NCI-H2227 (cell line): ENCODE data around the gene FAM222A.
A peak's percentile ranks its signal among the peaks of the same experiment; 100 is the strongest.

Experiments
- DNase-seq: peaks from one replicate; lab custom pipeline; 2025; ENCODE audit not compliant: unreplicated experiment; lab: John Stamatoyannopoulos, UW

FAM222A gene

GRCh38 chr12:109736552-109737108, 23.0 kb downstream of the FAM222A start:
- peak; percentile 86 for DNase-seq

- DNase-seq = no peak
These were observed 23.5 kb downstream of the FAM222A start for GRCh38 chr12:109737126-109737525.

GRCh38 chr12:109737631-109738030, 24.0 kb downstream of the FAM222A start:
- DNase-seq = peak; percentile 73

- no peak for DNase-seq
These were observed 24.6 kb downstream of the FAM222A start for GRCh38 chr12:109738209-109738608.

GRCh38 chr12:109738878-109739665, 25.4 kb downstream of the FAM222A start:
- DNase-seq = no peak

GRCh38 chr12:109739747-109740693, 26.4 kb downstream of the FAM222A start:
- DNase-seq = peak; percentile 58

- DNase-seq = no peak
These were observed 27.1 kb downstream of the FAM222A start for GRCh38 chr12:109740694-109741245.

- DNase-seq = no peak
These were observed 27.8 kb downstream of the FAM222A start for GRCh38 chr12:109741286-109741969.

- peak; percentile 74 for DNase-seq
These were observed 28.5 kb downstream of the FAM222A start for GRCh38 chr12:109741970-109742703.

- no peak for DNase-seq
These were observed 29.7 kb downstream of the FAM222A start for GRCh38 chr12:109743076-109743910.

- DNase-seq = no peak
These were observed 30.4 kb downstream of the FAM222A start for GRCh38 chr12:109744026-109744425.

GRCh38 chr12:109744986-109745942, 31.6 kb downstream of the FAM222A start:
- DNase-seq = no peak

GRCh38 chr12:109752117-109753053, 38.8 kb downstream of the FAM222A start:
- DNase-seq = no peak

- no peak for DNase-seq
These were observed 39.4 kb downstream of the FAM222A start for GRCh38 chr12:109753054-109753401.

- DNase-seq = no peak
These were observed 40.3 kb downstream of the FAM222A start for GRCh38 chr12:109753959-109754358.

GRCh38 chr12:109756457-109756856, 42.8 kb downstream of the FAM222A start:
- DNase-seq = no peak

GRCh38 chr12:109757671-109758265, 44.1 kb downstream of the FAM222A start:
- DNase-seq = no peak
